Thyroid gland (tissue), 4 donors: ENCODE data around the gene BBS5. TPM values are rescaled to one million over a fixed set of nuclear protein-coding genes. Genes with fewer than 3 reads are reported as not detected.

Experiments
- DNase-seq, 2 donors: peaks; one replicate each; pipeline ENCODE4 v3.0.0-alpha.2; 2019
- H3K27ac ChIP-seq, 3 donors: fragments of 200-600 bp; sonication (generic); 1 replicate in 2 of 3; 2 replicates in 1 of 3; pipeline ENCODE4 v1.5.1; 2016 to 2019; ENCODE audit warnings: mild to moderate bottlenecking in 1 of 3, moderate library complexity in 1 of 3
- H3K27me3 ChIP-seq: fragments of 200-600 bp; sonication (generic); one replicate; pipeline ENCODE4 v1.5.1; 2019
- H3K36me3 ChIP-seq, 2 donors: fragments of 200-600 bp; sonication (generic); one replicate each; pipeline ENCODE4 v1.5.1; 2016 to 2019
- H3K4me1 ChIP-seq, 2 donors: fragments of 200-600 bp; sonication (generic); one replicate each; pipeline ENCODE4 v1.5.1; 2017 to 2019
- H3K4me3 ChIP-seq, 3 donors: fragments of 200-600 bp; sonication (generic); replicated peaks in 1 of 3; 1 replicate in 2 of 3; 2 replicates in 1 of 3; pipeline ENCODE4 v1.5.1; 2016; ENCODE audit warnings: mild to moderate bottlenecking in 1 of 3
- H3K9me3 ChIP-seq: fragments of 200-600 bp; sonication (generic); one replicate; pipeline ENCODE4 v1.5.1; 2017
- POLR2A ChIP-seq, 2 donors: fragments of 450-650 bp; IDR thresholded peaks; one replicate each; pipeline ENCODE4 v1.6.1; 2017; ENCODE audit warnings: antibody characterized with exemption in 2 of 2, mild to moderate bottlenecking in 2 of 2, moderate library complexity in 1 of 2
- WGBS, 2 donors: methylation state at CpG; one replicate each; pipeline ENCODE4 v1.1.5; 2017; 5-methylcytosine and 5-hydroxymethylcytosine counted together
- intact Hi-C: fragments of 100-400 bp; cut with DNase I; formaldehyde crosslinking; loops from one replicate; pipeline ENCODE4 v1.15.1; 2023
- total RNA-seq, 4 donors: library from RNA; depleted of rRNA; stranded (reverse); fragments of >200 nt; gene quantifications; one replicate each; pipeline ENCODE4 v1.2.3, GENCODE V29; 2016
- TF ChIP-seq, protein P1 (sequence below), 6 experiments: fragments of 200-600 bp in 3 of 6; fragments of 450-650 bp in 3 of 6; sonication (generic) in 3 of 6; IDR thresholded peaks; one replicate each; pipeline ENCODE4 v1.5.1; 2016 to 2019; ENCODE audit warnings: antibody characterized with exemption in 6 of 6, mild to moderate bottlenecking in 2 of 6, inconsistent platforms in 1 of 6, moderate library complexity in 1 of 6

BBS5 gene
- total RNA-seq, 4 donors from 2014 or later = 10.5 to 20.7 (median 17.5) TPM

DNA sequence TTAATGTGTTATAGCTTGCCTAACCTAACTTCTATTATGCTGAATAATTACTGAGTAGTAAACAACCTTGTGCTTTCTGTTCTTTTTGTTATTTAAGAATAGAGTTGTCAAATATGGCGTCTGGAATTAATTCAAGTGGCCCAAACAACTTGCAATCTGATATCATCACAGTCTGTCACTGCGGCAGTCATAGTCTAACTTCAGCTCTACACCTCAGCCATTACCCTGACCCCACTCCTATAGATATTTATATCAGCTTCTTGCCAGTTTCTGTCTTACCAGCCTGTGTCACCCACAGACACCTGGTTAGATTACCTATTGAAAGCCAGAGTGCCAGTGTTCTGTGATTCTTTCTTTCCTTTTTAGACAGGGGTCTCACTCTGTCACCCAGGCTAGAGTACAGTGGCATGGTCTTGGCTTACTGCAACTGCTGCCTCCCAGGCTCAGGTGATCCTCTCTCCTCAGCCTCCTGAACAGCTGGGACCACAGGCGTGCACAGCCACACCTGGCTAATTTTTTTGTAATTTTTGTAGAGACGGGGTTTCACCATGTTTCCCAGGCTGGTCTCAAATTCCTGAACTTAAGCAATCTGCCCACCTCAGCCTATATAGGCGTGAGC is 16.1 kb downstream of the BBS5 start:
- Histone ChIP-seq H3K9me3 (no peaks in the 10 kb centered on the region), H3K4me1 (no peaks in the 10 kb centered on the region), H3K27me3 (no peaks in the 10 kb centered on the region), H3K27ac (no peak overlapping the region), H3K4me3 (no peak overlapping the region), H3K36me3 (peaks cover 3 to 4% of the 10 kb centered on the region in 2 donors)
- intact Hi-C loops = no loop called here
- TF ChIP-seq, protein P1, sequence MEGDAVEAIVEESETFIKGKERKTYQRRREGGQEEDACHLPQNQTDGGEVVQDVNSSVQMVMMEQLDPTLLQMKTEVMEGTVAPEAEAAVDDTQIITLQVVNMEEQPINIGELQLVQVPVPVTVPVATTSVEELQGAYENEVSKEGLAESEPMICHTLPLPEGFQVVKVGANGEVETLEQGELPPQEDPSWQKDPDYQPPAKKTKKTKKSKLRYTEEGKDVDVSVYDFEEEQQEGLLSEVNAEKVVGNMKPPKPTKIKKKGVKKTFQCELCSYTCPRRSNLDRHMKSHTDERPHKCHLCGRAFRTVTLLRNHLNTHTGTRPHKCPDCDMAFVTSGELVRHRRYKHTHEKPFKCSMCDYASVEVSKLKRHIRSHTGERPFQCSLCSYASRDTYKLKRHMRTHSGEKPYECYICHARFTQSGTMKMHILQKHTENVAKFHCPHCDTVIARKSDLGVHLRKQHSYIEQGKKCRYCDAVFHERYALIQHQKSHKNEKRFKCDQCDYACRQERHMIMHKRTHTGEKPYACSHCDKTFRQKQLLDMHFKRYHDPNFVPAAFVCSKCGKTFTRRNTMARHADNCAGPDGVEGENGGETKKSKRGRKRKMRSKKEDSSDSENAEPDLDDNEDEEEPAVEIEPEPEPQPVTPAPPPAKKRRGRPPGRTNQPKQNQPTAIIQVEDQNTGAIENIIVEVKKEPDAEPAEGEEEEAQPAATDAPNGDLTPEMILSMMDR (IDR thresholded peaks at IDR 0.05) = no peak
- no peak for TF ChIP-seq POLR2A (IDR thresholded peaks at IDR 0.05)
- WGBS, 2 donors = 95% methylated on average over 5 of the region's 5 CpGs
- DNase-seq = no peak

DNA sequence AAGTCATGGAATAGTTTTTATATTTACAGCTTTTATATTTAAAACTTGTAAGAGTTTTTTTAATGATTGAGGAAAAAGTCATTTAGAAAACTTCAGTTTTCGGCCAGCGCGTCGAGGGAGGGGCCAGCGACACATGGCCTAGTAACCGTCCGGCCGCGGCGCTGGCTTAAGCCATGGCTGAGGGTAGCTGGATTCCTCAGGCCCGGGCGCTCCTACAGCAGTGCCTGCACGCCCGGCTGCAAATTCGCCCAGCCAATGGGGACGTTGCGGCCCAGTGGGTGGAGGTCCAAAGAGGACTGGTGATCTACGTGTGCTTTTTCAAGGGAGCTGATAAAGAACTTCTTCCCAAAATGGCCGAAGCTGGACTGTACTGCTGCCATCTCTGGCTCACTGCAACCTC is 25.4 kb downstream of the BBS5 start:
- intact Hi-C loops = no loop called here
- Histone ChIP-seq H3K27me3 (no peaks in the 10 kb centered on the region), H3K4me1 (no peaks in the 10 kb centered on the region), H3K27ac (no peak overlapping the region), H3K9me3 (no peaks in the 10 kb centered on the region), H3K4me3 (no peak overlapping the region), H3K36me3 (peaks cover 7 to 8% of the 10 kb centered on the region in 2 donors)
- 96 to 97% methylated on average over 11 to 19 of the region's 19 CpGs for WGBS, 2 donors
- no peak for TF ChIP-seq POLR2A (IDR thresholded peaks at IDR 0.05)
- TF ChIP-seq, protein P1 (IDR thresholded peaks at IDR 0.05) = no peak
- DNase-seq = no peak

DNA sequence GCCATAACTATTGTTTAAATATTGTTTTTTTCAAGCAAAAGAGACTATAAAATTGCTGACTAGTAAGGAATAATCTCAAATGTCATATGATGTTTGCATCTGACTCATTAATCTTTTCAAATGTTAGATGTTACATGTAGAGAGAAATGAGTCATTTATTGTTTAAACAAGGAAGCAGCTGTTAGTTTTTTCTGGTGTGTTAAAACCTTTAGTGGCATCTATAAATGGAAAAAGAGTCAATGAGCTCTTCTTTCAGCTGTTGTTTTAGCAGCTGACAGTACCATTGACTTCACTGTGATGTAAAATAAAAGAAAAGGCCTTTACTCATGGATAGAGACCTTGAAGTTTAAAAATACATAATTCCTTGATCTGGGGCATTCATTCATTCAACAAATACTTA is 28.4 kb downstream of the BBS5 start:
- H3K4me3 ChIP-seq = no peak overlapping the region

DNA sequence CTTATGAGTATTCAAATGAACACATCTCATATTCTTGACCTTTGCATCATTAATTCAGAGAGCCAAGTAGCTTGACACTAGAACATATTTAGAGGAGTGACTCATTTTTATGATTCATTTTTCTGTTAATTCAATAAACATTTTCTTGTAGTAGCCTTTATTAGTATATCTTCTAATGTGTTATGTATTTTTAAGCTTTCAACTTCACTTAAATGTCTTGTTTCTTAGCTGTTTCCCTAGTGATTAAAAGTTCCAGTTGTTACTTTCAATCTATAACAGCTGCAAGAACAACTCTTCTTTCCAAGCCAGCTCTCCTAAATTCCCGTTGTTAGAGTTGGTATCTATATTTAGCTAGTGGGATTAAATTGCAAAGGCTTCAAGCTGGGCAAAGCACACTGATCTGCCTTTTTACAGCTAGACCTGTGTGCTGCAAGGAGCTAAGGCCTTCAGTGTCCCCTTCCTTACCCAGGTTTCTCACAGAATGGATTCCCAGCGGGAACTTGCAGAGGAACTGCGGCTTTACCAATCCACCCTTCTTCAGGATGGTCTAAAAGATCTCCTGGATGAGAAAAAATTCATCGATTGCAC is 30.1 kb downstream of the BBS5 start, which contains the start of gene KLHL41:
TSS of gene KLHL41 (plus strand) at position 405 of the 588 bp plus-strand sequence. CDS start at position 482, 77 bp downstream.
- no peaks in the 10 kb centered on the region for H3K9me3 ChIP-seq
- no peak for DNase-seq
- 74% methylated on average over 4 of the region's 4 CpGs for WGBS, 2 donors
- no peak within 1 kb of the TSS for H3K4me3 ChIP-seq
- TF ChIP-seq, protein P1 (IDR thresholded peaks at IDR 0.05) = no peak
- TF ChIP-seq POLR2A (IDR thresholded peaks at IDR 0.05) = no peak
- intact Hi-C loops = no loop called here
- H3K4me1 ChIP-seq = peaks cover 7 to 8% of the 10 kb centered on the region in 2 donors
- peaks cover 0 to 3% of the 10 kb centered on the region in 2 donors for H3K36me3 ChIP-seq
- H3K27me3 ChIP-seq = no peaks in the 10 kb centered on the region
- H3K27ac ChIP-seq = no peak within 1 kb of the TSS

More for the DNA sequence above, 28.4 kb downstream of the BBS5 start:
- H3K27me3 ChIP-seq = no peaks in the 10 kb centered on the region
- no peaks in the 10 kb centered on the region for H3K9me3 ChIP-seq
- peaks cover 6% of the 10 kb centered on the region in 2 donors for H3K4me1 ChIP-seq
- DNase-seq = no peak
- intact Hi-C loops = no loop called here
- H3K27ac ChIP-seq = no peak overlapping the region
- H3K36me3 ChIP-seq = peaks cover 0 to 7% of the 10 kb centered on the region in 2 donors
- no peak for TF ChIP-seq POLR2A (IDR thresholded peaks at IDR 0.05)
- TF ChIP-seq, protein P1 (IDR thresholded peaks at IDR 0.05) = no peak

DNA sequence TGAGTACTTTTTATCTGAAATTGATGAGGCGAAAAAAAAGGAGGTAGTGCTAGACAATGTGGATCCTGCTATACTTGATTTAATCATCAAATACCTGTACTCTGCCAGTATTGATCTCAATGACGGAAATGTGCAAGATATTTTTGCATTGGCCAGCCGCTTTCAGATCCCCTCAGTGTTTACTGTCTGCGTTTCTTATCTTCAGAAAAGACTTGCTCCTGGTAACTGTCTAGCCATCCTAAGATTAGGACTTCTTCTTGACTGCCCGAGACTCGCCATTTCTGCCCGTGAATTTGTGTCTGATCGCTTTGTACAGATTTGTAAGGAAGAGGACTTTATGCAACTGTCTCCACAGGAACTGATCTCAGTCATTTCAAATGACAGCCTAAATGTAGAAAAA is 30.7 kb downstream of the BBS5 start:
- no peak overlapping the region for H3K4me3 ChIP-seq
- no peaks in the 10 kb centered on the region for H3K36me3 ChIP-seq
- no peak for DNase-seq
- 95 to 97% methylated on average over 8 of the region's 8 CpGs for WGBS, 2 donors
- no peak overlapping the region for H3K27ac ChIP-seq
- TF ChIP-seq POLR2A (IDR thresholded peaks at IDR 0.05) = no peak
- TF ChIP-seq, protein P1 (IDR thresholded peaks at IDR 0.05) = no peak
- peaks cover 7 to 8% of the 10 kb centered on the region in 2 donors for H3K4me1 ChIP-seq
- H3K27me3 ChIP-seq = no peaks in the 10 kb centered on the region
- intact Hi-C loops = no loop called here
- no peaks in the 10 kb centered on the region for H3K9me3 ChIP-seq
